Measurements from ENCODE around the gene KCNQ1. TPM values are rescaled to one million over a fixed set of nuclear protein-coding genes. Genes with fewer than 3 reads are reported as not detected.
A peak's percentile ranks its signal among the peaks of the same experiment; 100 is the strongest.

The KCNQ1 gene
- total RNA-seq, 2 donors from 2014 or later = 51.4 to 55.8 TPM

DNA sequence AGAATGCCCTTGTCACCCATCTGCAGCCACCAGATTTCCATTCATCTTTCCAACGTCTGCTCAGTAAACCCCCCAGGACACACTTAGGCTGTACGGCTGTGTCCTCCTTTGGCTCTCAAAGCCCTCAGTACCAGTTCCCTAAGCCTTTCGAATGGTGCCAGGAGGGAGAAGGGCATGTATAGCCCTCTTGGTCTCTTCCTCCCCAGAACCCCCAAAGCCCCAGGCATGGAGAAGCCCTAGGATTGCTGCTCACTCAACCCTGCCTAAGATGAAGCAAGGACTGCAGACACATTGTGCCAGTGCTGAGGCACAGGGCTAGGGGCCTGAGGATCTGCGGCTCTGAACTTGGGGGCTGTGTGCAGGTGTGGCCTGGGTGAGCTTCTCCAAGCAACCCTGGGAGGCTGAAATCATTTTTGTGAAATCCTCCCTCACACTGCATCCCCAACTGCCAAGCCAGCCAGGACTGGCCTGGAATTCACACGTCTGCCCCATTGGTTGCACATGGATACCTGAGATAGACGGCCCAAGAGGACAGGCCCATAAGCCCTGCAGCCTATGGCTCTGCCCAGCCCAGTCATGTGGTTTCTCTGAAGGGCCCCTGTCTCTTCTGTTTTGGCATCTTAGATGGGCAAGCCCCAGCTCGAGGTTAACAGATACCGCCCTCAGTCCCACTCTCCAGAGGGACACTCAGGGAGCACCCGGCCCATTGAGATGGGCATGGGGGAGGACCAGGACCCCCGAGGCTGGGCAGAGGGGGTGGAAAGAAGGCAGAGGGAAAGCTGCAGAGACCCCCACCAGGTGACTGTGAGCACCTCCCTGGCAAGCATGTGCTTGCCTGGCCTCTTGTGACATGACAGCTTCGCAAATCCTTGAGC lies 221.0 kb downstream of the KCNQ1 start:
- Histone ChIP-seq H3K27ac (no peak overlapping the region), H3K27me3 (no peaks in the 10 kb centered on the region), H3K36me3 (no peaks in the 10 kb centered on the region), H3K4me1 (no peaks in the 10 kb centered on the region), H3K9me3 (no peaks in the 10 kb centered on the region), H3K9ac (ENCODE audit: low read depth in 2 of 2, low read length in 2 of 2) (no peak overlapping the region), H3K4me3 (no peak overlapping the region)
- peak; percentile 8 for DNase-seq
- intact Hi-C loops (cut with DNase I) = no loop called here
- TF ChIP-seq, protein P1, sequence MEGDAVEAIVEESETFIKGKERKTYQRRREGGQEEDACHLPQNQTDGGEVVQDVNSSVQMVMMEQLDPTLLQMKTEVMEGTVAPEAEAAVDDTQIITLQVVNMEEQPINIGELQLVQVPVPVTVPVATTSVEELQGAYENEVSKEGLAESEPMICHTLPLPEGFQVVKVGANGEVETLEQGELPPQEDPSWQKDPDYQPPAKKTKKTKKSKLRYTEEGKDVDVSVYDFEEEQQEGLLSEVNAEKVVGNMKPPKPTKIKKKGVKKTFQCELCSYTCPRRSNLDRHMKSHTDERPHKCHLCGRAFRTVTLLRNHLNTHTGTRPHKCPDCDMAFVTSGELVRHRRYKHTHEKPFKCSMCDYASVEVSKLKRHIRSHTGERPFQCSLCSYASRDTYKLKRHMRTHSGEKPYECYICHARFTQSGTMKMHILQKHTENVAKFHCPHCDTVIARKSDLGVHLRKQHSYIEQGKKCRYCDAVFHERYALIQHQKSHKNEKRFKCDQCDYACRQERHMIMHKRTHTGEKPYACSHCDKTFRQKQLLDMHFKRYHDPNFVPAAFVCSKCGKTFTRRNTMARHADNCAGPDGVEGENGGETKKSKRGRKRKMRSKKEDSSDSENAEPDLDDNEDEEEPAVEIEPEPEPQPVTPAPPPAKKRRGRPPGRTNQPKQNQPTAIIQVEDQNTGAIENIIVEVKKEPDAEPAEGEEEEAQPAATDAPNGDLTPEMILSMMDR (IDR thresholded peaks at IDR 0.05) = no peak

DNA sequence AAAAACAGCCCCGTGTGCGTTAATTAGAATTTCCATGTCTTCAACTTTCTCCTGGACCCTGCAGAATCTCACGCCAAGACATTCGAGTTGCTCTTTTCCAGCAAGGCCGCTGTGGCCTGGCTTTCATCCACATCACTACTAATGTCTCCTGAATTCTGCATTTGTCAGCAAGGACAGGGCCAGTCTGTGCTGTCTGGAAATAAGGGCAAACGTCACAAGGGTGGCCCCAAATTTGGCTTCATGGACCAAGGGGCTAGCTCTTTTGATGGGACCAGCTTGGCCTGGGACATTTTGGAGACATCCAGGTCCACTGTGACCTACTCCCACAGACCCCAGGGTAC lies 221.6 kb downstream of the KCNQ1 start:
- Histone ChIP-seq H3K4me3 (no peak overlapping the region), H3K9ac (ENCODE audit: low read depth in 2 of 2, low read length in 2 of 2) (no peak overlapping the region), H3K27me3 (no peaks in the 10 kb centered on the region), H3K9me3 (no peaks in the 10 kb centered on the region), H3K36me3 (no peaks in the 10 kb centered on the region), H3K4me1 (no peaks in the 10 kb centered on the region), H3K27ac (no peak overlapping the region)
- intact Hi-C loops (cut with DNase I) = no loop called here
- peak; percentile 8 for DNase-seq
- TF ChIP-seq, protein P1 (IDR thresholded peaks at IDR 0.05) = no peak

- no peak overlapping the region for H3K4me3 ChIP-seq
- TF ChIP-seq, protein P1 (IDR thresholded peaks at IDR 0.05) = no peak
- intact Hi-C loops (cut with DNase I) = no loop called here
- H3K9me3 ChIP-seq = no peaks in the 10 kb centered on the region
- H3K27me3 ChIP-seq = no peaks in the 10 kb centered on the region
- no peaks in the 10 kb centered on the region for H3K4me1 ChIP-seq
- DNase-seq = peak; percentile 11
- H3K27ac ChIP-seq = no peak overlapping the region
- no peak overlapping the region for H3K9ac ChIP-seq (ENCODE audit: low read depth in 2 of 2, low read length in 2 of 2)
- no peaks in the 10 kb centered on the region for H3K36me3 ChIP-seq
These were observed 222.2 kb downstream of the KCNQ1 start for GRCh38 chr11:2666828-2667570.

DNA sequence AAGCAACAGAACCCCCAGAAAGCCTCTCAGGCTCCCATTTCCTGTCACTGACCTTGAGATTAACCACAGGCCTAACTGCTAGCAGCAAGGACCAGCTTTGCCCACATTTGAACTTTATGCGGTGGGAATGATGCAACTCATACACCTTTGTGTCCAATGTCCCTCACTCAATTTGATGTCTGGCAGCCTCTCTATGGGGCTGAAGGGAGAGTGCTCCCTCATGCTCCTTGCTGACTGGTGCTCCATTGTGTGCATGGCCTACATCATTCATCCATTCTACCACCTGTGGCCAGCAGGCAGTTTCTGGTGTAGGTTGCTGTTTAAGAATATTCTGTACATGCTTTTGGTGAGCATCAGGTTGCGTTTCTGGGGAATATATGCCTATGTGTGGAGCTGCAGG lies 223.1 kb downstream of the KCNQ1 start:
- DNase-seq = no peak
- TF ChIP-seq, protein P1 (IDR thresholded peaks at IDR 0.05) = no peak
- no peaks in the 10 kb centered on the region for H3K36me3 ChIP-seq

DNA sequence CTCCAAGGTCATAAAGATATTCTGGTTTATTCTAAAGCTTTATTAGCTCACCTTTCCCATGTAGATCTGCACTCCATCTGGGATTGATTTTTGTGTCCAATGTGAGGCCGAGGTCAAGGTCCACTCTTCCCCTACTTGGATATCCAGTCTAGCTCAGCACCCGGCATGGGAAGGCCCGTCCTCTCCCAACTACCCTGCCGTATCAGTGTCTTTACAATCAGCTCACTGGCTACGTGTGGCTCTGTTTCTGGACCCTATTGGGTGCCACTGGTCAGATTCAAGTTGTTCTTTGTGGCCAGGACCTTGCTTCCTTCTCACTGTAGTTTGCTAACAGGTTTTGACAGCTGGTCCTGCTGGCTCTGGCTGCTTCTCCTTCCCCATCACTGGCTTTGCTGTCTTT lies 224.1 kb downstream of the KCNQ1 start:
- intact Hi-C loops (cut with DNase I) = no loop called here

More for the DNA sequence above, 223.1 kb downstream of the KCNQ1 start:
- Histone ChIP-seq H3K4me3 (no peak overlapping the region), H3K27me3 (no peaks in the 10 kb centered on the region), H3K27ac (no peak overlapping the region), H3K4me1 (no peaks in the 10 kb centered on the region), H3K9me3 (no peaks in the 10 kb centered on the region), H3K9ac (ENCODE audit: low read depth in 2 of 2, low read length in 2 of 2) (no peak overlapping the region)
- intact Hi-C loops (cut with DNase I) = no loop called here

More for the DNA sequence above, 224.1 kb downstream of the KCNQ1 start:
- TF ChIP-seq, protein P1 (IDR thresholded peaks at IDR 0.05) = no peak
- Histone ChIP-seq H3K36me3 (no peaks in the 10 kb centered on the region), H3K4me3 (no peak overlapping the region), H3K4me1 (no peaks in the 10 kb centered on the region), H3K9me3 (no peaks in the 10 kb centered on the region), H3K27me3 (no peaks in the 10 kb centered on the region), H3K27ac (no peak overlapping the region), H3K9ac (ENCODE audit: low read depth in 2 of 2, low read length in 2 of 2) (no peak overlapping the region)
- peak; percentile 12 for DNase-seq
